ENCODE data around the gene NMNAT3.

The NMNAT3 gene

DNA sequence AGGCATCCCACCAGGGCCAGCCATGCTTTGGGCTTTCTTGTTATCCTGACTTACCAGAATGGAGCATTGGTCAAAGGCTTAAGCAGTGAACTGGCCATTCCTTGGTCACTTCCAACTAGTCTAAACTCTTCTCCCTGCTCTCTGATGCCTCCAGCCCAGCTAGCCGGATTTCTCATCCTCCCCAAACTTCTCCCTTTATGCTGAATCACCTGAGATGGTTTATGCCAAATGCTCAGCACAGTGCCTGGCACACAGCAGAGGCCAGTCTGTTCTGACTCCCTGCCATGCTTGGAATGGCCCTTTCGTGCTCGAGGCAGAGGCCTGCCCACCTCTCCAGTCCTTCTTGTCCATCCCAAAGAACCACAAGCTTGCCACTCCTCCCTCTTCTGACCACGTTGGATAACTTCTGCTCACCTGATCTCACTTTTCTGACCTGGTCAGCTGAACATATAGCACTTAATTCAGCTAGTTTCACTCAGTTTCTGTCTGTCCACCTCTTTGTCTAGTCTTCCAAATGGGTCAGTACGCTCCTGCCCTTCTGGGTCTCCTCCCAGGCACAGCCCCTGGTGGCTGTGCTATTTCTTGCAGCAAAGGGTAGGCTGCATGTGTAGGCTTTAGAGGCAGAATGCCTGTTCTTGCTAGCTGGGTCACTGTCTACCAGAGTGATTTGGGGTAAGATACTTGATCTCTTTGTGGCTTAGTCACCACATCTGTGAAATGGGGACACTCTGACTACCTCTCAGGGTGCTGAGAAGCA is 136.1 kb downstream of the NMNAT3 start:
- no peak for DNase-seq (ENCODE audit: low read depth in 2 of 2)

DNA sequence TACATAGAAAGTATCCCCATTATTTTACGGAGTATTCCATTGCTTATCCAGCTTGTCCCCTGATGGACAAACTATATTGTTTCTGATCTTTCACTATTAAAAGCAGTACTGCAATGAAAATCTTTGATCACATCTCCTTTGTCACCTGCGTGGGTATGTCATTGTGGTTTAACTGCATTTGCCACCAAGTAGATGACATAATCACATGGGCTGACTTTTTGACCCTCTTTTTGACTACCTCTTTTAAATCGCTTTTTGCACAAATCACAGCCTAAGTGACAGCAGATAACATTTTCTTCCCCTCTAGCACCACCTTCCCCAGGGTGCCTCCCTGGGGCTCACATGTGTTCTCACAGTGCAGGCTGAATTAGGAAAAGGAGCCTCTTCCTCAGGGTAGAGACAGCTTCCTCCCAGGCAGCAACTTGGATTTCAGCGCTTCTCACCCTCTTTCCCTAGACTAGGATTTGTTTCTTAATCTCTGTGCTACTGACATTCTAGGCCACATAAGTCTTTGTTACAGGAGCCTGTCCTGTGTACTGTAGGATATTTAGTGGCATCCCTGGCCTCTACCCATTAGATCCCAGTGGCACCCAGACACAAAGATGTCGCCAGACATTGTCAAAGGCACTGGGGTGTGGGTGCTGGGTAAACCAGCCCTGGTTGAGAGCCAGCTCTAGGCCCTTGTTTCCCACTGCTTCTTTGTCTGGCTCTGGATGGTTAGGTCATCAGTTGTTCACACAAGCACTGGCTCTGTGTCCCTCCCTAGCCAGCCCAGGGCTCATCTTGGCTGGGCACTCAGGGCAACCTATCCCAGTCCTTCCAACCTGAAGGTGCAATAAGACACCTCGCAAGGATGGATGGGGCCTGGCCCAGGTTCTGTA is 136.9 kb downstream of the NMNAT3 start:
- no peak for DNase-seq (ENCODE audit: low read depth in 2 of 2)

DNA sequence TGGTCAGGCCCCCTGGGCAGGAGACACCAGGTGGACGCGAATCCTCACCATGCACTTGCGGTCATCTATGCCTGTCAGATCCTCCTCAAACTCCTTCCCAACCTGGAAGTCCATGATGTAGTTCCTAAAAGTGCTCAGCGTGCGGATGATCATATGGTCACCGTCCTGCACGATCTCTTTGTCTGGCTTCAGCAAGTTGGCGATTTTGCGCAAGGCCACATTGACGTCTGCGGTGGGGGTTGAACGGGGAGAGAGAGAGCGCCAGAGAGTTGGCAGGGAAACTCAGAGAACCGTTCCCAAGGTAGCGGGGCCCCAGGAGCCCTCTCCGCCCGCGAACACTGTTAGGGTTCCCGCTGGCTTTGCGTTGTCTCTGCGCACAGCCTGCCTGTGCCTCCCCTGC is 139.0 kb downstream of the NMNAT3 start:
- DNase-seq (ENCODE audit: low read depth in 2 of 2), result no peak

DNA sequence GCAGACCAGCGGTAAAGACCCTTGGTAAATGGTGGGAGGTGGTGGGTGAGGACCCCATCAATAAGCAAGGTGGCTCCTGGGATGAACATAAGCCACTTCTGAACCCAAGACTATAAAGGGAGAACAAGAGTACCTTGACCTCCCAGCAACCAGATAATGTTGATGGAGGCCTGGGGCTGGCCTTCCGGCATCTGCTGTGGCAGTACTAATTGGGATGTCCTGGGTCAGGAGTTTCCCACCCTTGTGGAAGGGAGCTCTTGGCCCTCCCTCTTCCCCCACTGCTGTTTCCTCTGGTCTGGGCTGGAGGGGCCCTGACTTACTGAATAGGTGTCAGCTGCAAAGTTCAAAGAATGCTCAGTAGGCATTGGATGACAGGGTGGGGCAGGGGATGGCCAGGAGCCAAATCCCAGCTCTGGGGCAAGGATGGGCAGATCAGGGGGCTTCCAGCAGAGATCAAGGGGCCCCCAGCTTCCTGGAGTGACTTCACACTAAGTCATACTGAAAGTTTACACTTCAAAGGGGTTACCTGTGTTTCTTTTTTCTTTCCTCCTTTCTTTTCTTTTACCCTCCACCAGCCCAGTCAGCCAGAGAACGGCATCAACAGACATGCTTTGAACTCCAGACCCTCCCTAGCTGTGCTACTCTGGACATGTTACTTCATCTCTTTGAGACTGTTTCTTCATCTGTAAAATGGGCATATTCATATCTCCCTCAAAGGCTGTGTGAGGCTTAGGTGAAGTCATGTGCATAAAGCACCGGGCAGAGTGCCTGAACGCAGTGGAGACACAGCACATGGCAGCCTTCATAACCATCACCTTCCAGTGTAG is 139.8 kb downstream of the NMNAT3 start:
- no peak for DNase-seq (ENCODE audit: low read depth in 2 of 2)

DNA sequence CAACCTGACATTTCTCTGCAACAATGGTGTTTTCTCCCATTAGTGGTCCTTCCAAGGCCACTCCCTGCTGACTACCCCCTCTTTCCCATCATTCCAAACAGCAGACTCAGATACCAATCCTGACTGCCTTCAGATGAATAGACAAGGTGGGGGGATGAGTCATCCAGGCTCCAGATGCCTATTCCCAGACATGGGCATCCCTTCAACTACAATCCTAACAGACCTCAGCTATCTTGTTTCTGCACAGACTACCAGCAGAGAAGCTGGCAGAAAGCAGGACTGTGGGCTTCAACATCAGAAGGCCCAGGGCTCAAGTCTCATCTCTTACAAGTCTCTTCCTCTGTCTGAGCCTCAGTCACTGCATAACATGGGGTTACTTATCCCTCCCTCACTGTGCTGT is 140.4 kb downstream of the NMNAT3 start:
- no peak for DNase-seq (ENCODE audit: low read depth in 2 of 2)

DNA sequence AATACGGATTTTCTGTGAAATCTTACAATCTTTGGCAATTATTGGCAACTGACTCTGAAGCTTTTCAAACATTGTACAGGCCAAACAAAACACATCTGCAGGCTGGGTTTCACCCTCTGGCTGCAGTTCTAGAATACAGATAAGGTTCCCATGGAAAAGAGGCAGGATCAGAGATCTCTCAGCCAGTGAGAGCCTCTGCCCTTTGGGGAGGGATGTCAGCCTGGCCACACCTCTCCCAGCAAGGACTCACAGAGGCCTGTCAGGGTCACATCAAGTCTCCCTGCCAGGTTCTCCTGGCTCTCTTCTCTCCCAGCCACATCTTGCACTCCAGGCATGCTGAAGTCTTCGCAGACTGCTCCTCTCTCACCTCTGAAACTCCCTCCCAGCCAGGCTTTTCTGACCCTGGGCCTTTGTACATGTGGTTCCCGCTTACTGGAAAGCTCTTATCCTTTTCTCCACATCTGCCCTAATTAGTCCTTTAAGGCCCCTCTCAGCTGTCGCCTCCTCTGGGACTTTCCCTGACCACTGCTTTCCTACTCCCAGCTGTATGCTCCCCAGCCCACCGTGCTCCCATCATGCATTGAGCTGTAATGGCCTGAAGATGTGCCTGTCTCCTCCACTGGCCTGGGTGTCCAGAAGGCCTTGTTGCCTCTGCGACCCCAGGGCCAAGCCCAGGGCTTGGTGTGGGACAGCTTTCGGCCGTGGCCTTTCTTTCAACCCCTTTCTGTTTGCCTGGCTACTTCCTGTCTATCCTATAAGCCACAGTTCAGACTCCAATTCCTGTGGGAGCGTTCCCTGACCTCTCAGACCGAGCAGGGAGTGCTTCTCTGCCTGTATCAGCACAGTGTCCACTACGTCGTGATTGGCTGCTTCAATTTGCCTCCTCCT is 142.5 kb downstream of the NMNAT3 start:
- DNase-seq (ENCODE audit: low read depth in 2 of 2), result no peak

DNA sequence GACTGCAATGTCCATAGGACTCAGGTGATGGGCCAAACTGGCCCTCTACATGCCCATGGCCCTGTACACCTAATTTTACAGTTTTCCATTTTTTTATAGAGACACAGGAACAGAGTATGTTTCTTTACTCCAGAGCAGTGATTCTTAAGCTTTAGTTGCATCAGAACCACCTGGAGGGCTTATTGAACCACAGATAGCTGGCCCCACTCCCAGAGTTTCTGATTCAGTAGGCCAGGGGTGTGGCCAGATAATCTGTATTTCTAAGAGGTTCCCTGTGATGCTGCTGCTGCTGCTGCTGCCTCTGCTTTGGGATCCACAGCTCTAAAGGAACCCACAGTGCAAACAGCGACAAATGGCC is 143.3 kb downstream of the NMNAT3 start:
- DNase-seq (ENCODE audit: low read depth in 2 of 2), result no peak

DNA sequence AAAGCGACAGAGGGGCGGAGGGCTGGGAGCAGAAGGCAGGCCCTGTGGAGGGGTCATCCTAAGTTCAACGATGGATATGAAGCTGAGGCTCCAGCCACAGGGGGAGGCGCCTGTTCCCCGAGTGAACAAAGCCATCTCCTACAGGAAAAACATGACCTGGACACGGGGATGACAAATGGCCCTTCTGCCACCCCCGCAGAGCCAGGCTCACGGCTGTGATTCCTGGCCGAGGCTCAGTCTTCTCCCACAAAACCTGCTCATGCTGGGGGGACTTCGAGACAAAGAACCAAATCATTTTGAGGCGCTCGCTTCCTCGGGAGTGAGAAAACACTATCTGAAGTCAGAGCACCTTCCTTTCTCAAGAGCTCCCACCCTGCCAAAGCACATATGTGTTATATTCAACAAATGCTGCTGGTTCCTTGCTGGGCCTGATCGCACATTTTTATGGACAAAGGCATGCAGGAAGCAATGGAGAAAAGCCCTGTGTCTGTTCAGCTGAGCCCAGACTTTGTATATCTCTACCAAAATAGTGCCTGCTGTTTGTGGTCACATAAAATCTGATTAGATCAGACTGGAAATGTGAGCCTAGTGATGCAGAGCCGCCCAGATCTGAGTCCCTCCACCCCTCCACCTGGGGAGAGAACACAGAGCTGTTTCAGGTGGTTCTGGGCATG is 143.9 kb downstream of the NMNAT3 start:
- no peak for DNase-seq (ENCODE audit: low read depth in 2 of 2)

DNA sequence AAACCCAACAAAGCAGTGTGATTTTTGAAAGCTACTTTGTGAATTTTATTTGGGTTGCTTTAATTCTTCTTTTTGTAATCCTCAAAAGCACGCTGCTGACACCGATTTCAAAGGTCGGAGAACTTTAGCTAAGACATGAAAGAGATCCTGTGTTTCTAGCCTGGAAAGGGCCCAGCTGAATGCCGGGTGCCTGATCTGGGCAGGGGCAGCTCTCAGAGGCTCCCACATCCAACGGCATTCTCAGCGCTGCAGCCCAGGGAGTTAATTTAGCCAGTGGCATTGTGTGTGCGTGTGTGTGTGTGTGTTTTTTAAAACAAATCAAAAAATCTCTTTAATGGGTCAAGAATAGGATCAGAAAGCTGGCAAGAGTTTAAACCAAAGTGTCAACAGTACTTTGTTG is 144.8 kb downstream of the NMNAT3 start:
- no peak for DNase-seq (ENCODE audit: low read depth in 2 of 2)

DNA sequence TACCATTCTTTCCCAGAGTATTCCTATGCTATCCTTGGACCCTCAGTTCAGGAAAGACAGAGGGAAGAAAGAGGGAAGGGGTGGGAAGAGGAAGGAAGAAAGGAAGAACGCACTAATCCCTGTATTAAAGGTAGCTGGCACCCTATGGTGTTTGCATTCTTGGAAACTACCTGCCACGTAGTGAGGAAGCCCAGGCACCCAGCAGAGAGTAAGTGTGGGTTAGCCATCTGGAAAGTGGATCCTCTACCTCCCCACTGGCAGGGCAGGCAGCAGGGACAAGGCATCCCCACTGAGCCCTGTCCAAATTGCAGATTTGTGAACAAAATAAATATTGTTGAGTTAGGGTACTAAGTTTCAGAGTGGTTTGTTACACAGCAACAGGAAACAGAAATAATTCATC is 147.1 kb downstream of the NMNAT3 start:
- DNase-seq (ENCODE audit: low read depth in 2 of 2), result no peak

DNA sequence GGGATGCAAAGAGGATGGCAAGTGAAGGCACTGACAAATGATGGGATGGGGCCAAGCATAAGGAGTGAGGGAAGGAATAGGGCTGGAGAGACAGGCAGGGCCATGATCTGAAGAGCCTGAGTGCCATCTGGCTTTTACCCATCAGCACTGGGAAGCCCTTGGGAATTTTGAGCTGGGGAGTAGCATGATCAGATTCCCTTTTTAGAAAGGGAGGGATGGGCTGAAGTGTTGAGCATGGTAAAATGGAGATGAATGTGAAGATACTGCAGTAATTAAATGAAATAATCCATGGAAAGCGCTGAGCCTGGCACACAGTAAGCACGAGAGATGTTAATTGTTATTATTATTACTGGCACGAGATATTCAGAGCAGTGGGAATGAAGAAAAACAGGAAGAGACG is 148.1 kb downstream of the NMNAT3 start:
- no peak for DNase-seq (ENCODE audit: low read depth in 2 of 2)

DNA sequence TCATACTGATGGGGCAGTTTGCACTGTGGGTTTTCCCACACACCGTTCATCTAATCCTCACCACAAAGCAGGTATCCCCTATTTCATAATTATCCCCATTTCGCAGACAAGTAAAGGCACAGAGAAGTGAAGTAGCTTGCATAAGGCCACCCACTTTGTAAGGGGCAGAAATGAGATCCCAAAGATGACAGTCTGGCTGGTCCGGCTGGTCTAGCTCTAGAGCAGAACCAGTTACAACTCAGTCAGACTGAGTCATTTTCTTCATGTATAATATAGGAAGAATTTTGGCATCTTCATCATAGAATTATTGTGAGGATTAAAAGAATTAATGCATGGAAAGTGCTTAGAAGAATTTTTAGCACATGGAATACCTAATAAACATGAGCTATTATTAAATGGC is 148.8 kb downstream of the NMNAT3 start:
- DNase-seq (ENCODE audit: low read depth in 2 of 2), result no peak

DNA sequence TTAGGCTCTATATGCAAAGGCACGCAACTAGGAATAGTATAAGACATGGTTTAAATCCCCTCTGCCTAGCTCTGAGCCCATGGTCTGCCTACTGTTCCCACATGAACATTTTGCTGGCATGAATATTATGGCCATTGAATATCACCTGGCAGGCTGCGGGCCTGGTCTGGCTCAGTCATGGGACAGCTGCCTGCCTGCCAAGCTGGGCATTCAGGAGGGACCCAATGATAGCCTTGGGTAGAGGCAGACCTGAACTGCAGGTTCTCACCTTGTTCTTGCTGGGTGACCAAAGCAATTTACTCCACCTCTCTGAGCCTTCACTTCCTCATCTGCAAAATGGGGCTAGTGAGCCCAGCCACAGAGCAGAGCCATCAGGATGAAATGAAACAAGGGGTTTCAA is 149.5 kb downstream of the NMNAT3 start:
- no peak for DNase-seq (ENCODE audit: low read depth in 2 of 2)

DNA sequence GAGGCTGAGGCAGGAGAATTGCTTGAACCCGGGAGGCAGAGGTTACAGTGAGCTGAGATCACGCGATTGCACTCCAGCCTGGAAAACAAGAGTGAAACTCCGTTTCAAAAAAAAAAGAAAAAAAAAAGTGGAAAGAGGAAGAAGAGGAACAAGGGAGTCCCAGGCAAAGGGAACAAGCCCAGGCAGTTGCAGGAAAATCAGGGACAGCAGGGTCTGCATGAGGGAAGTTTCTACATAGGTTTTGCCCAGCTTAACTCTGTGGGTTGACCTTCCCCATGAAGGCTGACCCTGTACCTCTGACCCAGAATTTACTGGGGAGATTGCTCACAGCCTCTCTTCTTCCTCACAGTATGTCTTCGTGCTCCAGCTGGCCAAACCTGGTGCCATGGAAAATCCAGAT is 150.5 kb downstream of the NMNAT3 start:
- DNase-seq (ENCODE audit: low read depth in 2 of 2), result no peak

DNA sequence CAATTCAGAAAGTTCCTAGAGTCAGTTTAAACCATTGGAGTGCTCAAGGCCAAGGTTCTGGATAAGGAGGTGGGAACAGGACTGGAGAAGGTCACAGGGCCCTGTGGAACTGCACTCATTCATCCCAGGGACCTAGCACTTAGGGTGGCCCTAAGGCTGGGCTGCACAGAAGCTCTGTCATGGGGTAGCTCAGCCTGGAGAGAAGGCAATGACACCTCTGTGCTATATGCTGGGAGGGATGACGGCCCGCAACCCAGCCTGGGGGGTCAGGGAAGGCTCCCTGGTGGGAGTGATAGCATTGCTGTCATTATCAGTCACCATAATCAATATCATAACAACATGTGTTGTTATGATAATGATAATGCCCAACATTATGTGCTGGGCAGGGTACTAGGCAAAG is 151.6 kb downstream of the NMNAT3 start:
- DNase-seq (ENCODE audit: low read depth in 2 of 2), result no peak

DNA sequence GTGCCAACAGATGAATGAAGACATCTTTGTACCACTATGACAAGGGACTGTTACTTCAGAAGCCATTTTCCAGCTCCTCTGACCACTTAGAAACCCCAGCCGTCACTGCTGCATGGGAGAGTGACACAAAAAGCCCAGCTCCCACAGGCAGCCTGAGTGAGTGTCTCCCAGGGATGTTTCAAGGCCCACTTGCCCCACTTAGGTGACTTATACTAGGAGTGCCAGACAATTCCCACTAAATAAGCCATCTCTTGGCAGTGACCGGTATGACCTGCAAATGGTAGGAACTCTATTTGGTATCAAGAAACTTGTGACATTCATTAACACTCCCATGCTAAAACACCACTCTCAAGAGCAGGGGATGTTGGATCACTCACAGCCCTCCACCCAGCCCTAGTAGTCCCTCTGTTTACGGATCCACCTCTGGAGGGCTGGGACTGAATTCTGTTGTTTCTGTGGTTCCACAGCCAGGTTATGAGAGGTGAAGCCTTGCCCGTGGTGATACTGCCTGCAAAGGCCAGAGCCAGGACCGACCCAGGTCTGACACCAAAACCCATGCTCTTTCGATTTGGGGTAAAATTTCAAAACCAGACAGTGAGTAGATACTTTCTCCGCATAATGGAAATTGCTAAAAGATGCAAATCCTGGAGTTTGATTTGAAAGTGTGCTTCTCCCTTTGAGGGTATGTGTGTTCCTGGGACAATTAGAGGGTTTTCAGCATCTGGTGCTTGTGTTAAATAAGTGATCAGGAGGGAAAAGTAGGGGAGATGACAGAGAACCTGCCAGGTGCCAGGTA is 152.7 kb downstream of the NMNAT3 start:
- DNase-seq (ENCODE audit: low read depth in 2 of 2), result no peak

DNA sequence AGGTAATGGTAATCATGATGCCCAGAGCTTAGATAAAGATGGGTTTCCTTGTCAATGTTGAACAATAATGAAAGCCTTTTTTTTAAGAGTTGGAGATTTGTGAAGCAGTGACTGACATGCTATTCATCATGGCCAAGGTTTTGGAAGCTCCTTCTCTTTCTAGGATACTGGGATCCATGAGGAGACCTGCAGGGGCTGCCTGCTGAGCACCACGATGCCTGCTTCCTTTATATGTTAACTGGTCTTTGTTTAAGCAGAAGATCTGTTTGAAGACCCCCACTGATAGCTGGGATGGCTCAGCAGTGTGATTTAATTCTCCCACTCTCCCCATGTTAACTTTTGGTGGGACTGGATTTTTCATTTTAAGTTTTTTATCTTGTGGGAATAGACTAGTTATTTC is 154.1 kb downstream of the NMNAT3 start:
- no peak for DNase-seq (ENCODE audit: low read depth in 2 of 2)

DNA sequence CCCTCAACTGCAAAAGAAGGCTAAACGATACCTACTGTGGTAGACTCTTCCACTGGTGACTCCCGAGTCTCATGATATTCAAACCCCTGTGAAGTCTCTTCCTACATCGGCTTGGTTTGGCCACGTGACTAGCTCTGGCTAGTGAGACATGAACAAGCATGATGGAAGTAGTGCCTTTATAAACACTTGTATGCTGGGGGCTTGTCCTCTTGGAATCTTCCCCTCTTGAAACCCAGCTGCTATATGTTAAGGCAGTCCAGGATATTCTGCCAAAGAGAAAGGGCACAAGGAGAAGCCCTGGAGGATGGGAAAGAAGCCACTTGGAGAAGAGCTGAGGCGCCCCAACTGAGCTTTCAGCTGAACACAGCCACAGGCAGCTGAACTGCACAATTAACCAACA is 154.6 kb downstream of the NMNAT3 start:
- no peak for DNase-seq (ENCODE audit: low read depth in 2 of 2)

DNA sequence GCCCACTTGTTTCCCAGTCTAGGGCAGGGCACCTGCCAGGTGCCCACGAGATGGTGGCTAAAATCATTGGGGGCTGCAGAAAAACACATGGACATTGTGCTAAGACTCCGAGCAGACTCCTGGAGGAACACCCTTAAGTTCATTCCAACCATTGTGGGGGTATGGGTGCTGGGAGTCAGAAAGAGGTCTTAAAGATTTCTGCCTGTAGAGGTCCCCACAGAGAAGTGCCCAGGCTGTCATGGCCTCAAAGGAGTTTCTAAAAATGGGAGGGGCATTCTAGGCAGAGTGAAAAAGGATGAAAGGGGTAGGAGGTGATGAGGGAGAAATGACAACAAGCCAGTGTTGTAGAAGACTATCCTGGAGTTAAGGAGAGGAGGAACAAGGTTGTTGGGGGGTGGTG is 155.4 kb downstream of the NMNAT3 start:
- DNase-seq (ENCODE audit: low read depth in 2 of 2), result no peak

DNA sequence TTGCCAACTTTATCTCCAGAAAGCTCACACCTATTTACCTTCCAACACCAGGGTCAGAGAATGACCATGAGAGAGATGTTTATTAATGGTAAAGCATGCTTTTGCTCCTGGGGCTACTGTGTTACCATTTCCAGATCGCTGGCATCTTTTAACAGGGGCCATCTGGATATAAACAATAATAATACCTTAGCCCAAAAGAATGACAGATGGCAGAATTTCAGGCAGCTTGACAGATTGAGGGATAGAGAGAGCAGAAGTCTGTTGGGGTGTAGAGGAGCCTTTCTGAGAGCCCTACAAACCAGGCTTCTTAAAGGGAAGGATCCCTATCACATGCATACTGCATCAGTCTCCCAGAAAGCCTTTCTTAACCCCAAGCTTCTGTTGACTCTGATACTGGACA is 156.0 kb downstream of the NMNAT3 start:
- DNase-seq (ENCODE audit: low read depth in 2 of 2), result no peak
